ENCODE measurements around the gene FNDC7. TPM values are rescaled to one million over a fixed set of nuclear protein-coding genes. Genes with fewer than 3 reads are reported as not detected.
A peak's percentile ranks its signal among the peaks of the same experiment; 100 is the strongest.

The FNDC7 gene
- total and polyA plus RNA-seq, 9 donors: 0.13 to 0.22 (median 0.15) TPM; not detected in 6

DNA sequence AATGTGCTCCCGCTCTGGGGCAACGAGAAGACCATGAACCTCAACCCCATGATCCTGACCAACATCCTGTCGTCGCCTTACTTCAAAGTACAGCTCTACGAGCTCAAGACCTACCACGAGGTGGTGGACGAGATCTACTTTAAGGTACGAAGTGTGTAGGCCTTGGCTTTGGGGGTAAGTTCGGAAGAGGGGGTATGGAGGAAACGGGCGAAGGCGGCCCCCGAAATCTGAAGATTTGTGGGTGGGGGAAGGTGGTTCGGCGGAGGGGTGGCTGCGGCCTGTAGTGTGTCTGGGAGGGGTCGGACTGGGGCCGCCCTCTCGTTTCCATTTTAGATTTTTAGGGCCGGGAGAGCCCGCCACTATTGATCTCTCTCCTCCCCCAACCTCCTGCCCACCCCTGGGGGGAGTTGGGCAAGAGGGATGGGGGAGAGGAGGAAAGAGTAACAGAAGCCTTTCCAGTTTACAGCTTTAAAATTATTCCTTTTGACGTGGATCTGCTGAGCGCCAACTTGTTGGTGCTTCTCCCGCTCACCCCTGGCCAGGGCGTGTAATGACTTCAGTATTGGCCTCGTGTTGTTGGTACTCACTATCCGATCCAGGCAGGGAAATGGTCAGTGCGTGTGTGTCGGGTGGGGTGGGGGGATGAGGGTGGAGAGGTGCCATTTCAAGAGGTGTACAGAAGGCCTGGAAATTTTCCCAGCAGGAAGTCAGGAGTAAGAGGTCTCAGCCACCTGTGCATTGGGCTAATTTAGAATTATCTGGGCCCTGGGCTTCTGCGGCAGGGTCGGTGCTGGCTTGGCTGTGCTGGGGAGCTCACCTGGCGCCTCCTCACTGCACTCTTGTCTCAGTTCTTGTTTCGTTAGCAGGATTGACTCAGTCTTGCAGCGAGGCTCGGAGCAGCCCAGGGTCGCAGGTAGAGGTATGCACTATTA, 19.7 kb upstream of the FNDC7 start:
- intact Hi-C loops (cut with DNase I): loop anchor here in 1 of 4 donors (10.0 kb wide), 1 partner anchor 52 kb away; the partner anchor contains the start of gene STXBP3
- no peaks in the 10 kb centered on the region for H3K27me3 ChIP-seq
- no peaks in the 10 kb centered on the region for H3K36me3 ChIP-seq
- TF ChIP-seq POLR2A (IDR thresholded peaks at IDR 0.05): no peak
- TF ChIP-seq, protein P1, sequence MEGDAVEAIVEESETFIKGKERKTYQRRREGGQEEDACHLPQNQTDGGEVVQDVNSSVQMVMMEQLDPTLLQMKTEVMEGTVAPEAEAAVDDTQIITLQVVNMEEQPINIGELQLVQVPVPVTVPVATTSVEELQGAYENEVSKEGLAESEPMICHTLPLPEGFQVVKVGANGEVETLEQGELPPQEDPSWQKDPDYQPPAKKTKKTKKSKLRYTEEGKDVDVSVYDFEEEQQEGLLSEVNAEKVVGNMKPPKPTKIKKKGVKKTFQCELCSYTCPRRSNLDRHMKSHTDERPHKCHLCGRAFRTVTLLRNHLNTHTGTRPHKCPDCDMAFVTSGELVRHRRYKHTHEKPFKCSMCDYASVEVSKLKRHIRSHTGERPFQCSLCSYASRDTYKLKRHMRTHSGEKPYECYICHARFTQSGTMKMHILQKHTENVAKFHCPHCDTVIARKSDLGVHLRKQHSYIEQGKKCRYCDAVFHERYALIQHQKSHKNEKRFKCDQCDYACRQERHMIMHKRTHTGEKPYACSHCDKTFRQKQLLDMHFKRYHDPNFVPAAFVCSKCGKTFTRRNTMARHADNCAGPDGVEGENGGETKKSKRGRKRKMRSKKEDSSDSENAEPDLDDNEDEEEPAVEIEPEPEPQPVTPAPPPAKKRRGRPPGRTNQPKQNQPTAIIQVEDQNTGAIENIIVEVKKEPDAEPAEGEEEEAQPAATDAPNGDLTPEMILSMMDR (IDR thresholded peaks at IDR 0.05): no peak
- TF ChIP-seq EP300 (IDR thresholded peaks at IDR 0.05): no peak
- no peaks in the 10 kb centered on the region for H3K9me3 ChIP-seq
- H3K4me3 ChIP-seq: peak overlapping the region; percentile 89
- peak in 4 of 5 donors; percentile 21 to 49 (median 40) for DNase-seq
- peak overlapping the region; percentile 63 to 97 for H3K27ac ChIP-seq
- WGBS, 3 donors: 1 to 2% (median 1%) methylated on average over 36 of the region's 36 CpGs
- H3K4me1 ChIP-seq (ENCODE audit: insufficient read depth): peaks cover 2% of the 10 kb centered on the region

DNA sequence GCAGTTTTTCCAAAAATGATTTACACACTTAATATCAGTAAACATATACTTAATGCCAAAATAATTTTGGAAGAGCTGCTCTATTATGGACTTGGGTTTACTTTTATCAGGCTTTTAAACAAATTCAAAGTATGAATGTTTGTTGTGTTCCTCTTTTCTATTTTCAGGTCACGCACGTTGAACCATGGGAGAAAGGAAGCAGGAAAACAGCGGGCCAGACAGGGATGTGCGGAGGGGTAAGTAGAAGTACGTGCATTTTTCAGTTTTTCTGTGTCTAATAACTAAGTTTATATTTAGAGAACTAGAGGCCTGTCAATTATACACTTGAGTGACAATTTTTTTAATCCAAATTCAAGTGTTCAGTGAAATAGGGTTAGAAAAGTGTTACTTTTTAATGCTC, 17.2 kb upstream of the FNDC7 start:
- DNase-seq: no peak
- TF ChIP-seq EP300 (IDR thresholded peaks at IDR 0.05): no peak
- TF ChIP-seq, protein P1 (IDR thresholded peaks at IDR 0.05): no peak
- TF ChIP-seq POLR2A (IDR thresholded peaks at IDR 0.05): no peak
- WGBS, 3 donors: 43 to 70% (median 58%) methylated on average over 5 of the region's 5 CpGs
- Histone ChIP-seq H3K4me3 (no peak overlapping the region), H3K27me3 (no peaks in the 10 kb centered on the region), H3K36me3 (no peaks in the 10 kb centered on the region), H3K4me1 (ENCODE audit: insufficient read depth) (peaks cover 2% of the 10 kb centered on the region), H3K9me3 (no peaks in the 10 kb centered on the region), H3K27ac (no peak overlapping the region)
- intact Hi-C loops (cut with DNase I): loop anchor here in 2 of 4 donors (5.0 to 10.0 kb wide), 2 partner anchors 47 to 49 kb away; partner anchors contain the start of gene STXBP3 (in 1 of the 2)

DNA sequence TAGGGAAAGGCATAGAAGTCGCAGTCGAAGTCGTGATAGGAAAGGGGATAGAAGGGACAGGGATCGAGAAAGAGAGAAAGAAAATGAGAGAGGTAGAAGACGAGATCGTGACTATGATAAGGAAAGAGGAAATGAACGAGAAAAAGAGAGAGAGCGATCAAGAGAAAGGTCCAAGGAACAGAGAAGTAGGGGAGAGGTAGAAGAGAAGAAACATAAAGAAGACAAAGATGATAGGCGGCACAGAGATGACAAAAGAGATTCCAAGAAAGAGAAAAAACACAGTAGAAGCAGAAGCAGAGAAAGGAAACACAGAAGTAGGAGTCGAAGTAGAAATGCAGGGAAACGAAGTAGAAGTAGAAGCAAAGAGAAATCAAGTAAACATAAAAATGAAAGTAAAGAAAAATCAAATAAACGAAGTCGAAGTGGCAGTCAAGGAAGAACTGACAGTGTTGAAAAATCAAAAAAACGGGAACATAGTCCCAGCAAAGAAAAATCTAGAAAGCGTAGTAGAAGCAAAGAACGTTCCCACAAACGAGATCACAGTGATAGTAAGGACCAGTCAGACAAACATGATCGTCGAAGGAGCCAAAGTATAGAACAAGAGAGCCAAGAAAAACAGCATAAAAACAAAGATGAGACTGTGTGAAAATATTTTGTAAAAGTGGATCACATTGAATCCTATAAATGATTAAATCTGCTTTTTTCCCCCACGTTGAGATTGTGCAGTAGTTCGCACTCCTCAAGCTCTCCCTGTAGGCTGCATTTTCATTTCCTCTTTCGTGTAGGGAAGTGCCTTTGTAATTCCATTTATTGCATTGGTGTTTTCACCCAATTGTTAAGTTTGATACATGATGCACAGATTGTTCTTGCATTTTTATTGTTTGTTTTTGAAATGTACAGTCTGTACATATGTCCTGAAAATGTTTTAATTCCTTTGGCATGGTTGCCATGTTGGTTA, 13.1 kb upstream of the FNDC7 start:
- WGBS, 3 donors: 89 to 90% (median 89%) methylated on average over 22 of the region's 22 CpGs
- no peaks in the 10 kb centered on the region for H3K9me3 ChIP-seq
- no peaks in the 10 kb centered on the region for H3K4me1 ChIP-seq (ENCODE audit: insufficient read depth)
- no peak for TF ChIP-seq POLR2A (IDR thresholded peaks at IDR 0.05)
- TF ChIP-seq, protein P1 (IDR thresholded peaks at IDR 0.05): no peak
- TF ChIP-seq EP300 (IDR thresholded peaks at IDR 0.05): no peak
- intact Hi-C loops (cut with DNase I): loop anchor here in 2 of 4 donors (5.0 to 10.0 kb wide), 2 partner anchors 43 to 45 kb away; partner anchors contain the start of gene STXBP3 (in 1 of the 2)
- no peak overlapping the region for H3K4me3 ChIP-seq
- no peaks in the 10 kb centered on the region for H3K36me3 ChIP-seq
- DNase-seq: no peak
- H3K27ac ChIP-seq: no peak overlapping the region
- no peaks in the 10 kb centered on the region for H3K27me3 ChIP-seq
